NB4 (cell line): Measurements from ENCODE around the gene PPP1CB.

ENCODE experiments used
- POLR2A ChIP-seq: IDR thresholded peaks from 2 replicates; pipeline ENCODE4 v1.6.1; 2011; ENCODE audit warnings: mild to moderate bottlenecking; ENCODE audit not compliant: insufficient read length; ENCODE audit errors: extremely low read depth
- TF ChIP-seq, protein P1 (sequence below): IDR thresholded peaks from one replicate; pipeline ENCODE4 v1.5.1; 2012; ENCODE audit warnings: low read depth, low read length

- TF ChIP-seq, protein P1, sequence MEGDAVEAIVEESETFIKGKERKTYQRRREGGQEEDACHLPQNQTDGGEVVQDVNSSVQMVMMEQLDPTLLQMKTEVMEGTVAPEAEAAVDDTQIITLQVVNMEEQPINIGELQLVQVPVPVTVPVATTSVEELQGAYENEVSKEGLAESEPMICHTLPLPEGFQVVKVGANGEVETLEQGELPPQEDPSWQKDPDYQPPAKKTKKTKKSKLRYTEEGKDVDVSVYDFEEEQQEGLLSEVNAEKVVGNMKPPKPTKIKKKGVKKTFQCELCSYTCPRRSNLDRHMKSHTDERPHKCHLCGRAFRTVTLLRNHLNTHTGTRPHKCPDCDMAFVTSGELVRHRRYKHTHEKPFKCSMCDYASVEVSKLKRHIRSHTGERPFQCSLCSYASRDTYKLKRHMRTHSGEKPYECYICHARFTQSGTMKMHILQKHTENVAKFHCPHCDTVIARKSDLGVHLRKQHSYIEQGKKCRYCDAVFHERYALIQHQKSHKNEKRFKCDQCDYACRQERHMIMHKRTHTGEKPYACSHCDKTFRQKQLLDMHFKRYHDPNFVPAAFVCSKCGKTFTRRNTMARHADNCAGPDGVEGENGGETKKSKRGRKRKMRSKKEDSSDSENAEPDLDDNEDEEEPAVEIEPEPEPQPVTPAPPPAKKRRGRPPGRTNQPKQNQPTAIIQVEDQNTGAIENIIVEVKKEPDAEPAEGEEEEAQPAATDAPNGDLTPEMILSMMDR, result no peak
- TF ChIP-seq POLR2A, result no peak
Measured at GRCh38 chr2:28717339-28717758, 34.3 kb upstream of the PPP1CB start.
